Measurements from ENCODE around the gene ZNF135.

Gene ZNF135

DNA sequence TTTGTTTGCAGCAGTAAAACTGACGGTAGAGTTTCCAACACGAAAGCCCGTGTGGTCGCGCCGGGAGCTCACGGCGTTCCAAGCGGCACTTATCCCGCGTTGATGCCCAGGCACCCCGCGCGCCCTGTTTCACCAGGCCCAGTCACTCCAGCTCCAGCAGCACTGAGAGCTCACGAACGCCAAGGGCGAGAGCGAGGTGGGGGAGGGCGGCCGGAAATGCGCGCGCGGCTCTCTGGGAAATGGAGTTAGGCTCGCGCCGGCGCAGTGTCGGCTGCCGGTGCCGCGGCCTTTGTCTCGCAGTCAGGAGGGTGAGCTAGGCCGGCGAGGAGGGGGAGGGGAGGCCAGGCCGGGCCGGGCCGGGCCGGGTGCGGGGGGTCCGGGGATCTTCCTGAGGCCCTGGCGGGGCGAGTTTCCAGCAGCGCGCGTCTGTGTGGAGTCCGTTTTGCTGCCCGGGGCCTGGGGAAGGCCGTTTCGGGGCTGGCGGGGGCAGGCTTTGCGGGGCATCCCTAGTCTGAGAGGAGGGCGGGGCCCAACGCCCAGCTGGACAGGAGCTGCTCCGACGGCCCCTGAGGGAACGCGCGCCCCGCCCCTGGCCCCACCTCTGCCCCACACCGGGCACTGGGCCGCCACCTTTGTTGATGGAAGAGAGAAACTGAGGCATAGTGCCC, at the start of gene ZNF135:
ZNF135 (plus strand) TSS at position 280 of the 668 bp plus-strand sequence. CDS start 721 bp downstream, outside the sequence.
- TF ChIP-seq, protein P1, sequence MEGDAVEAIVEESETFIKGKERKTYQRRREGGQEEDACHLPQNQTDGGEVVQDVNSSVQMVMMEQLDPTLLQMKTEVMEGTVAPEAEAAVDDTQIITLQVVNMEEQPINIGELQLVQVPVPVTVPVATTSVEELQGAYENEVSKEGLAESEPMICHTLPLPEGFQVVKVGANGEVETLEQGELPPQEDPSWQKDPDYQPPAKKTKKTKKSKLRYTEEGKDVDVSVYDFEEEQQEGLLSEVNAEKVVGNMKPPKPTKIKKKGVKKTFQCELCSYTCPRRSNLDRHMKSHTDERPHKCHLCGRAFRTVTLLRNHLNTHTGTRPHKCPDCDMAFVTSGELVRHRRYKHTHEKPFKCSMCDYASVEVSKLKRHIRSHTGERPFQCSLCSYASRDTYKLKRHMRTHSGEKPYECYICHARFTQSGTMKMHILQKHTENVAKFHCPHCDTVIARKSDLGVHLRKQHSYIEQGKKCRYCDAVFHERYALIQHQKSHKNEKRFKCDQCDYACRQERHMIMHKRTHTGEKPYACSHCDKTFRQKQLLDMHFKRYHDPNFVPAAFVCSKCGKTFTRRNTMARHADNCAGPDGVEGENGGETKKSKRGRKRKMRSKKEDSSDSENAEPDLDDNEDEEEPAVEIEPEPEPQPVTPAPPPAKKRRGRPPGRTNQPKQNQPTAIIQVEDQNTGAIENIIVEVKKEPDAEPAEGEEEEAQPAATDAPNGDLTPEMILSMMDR (IDR thresholded peaks at IDR 0.05; ENCODE audit: poor library complexity, severe bottlenecking) = no peak
- Histone ChIP-seq H3K4me1 (ENCODE audit: insufficient read depth, poor library complexity, severe bottlenecking) (no peaks in the 10 kb centered on the region), H3K36me3 (ENCODE audit: low read depth) (no peaks in the 10 kb centered on the region), H3K27me3 (ENCODE audit: insufficient read depth, poor library complexity, severe bottlenecking) (no peaks in the 10 kb centered on the region), H3K4me3 (ENCODE audit: severe bottlenecking) (peak within 1 kb of the TSS; percentile 33), H3K27ac (ENCODE audit: poor library complexity, severe bottlenecking) (peak within 1 kb of the TSS; percentile 15), H3K9me3 (ENCODE audit: severe bottlenecking) (no peaks in the 10 kb centered on the region)
- DNase-seq (ENCODE audit: low spot score) (no peak), ATAC-seq (ENCODE audit: low read depth) (peak; percentile 84)

DNA sequence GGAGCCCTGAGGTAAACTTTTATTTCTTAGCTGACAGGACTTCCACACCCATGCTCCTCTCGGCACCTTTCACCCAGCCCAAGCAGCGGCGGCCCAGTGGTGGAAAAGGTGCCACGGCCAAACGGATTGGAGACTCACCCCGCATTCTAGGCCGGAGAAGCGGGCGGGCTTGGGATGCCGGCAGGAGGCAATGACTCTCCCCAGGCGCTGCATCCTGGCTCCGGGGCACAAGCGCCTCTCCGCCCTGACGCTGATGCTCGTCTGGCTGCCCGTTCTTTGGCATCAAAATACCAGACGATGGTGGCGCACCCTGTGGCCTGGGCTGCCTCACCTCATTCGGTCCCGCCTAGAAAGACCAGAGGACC, 49.8 kb upstream of the ZNF135 start:
- Histone ChIP-seq H3K4me3 (ENCODE audit: severe bottlenecking) (peak overlapping the region; percentile 39), H3K9me3 (ENCODE audit: severe bottlenecking) (peaks cover 17% of the 10 kb centered on the region)

DNA sequence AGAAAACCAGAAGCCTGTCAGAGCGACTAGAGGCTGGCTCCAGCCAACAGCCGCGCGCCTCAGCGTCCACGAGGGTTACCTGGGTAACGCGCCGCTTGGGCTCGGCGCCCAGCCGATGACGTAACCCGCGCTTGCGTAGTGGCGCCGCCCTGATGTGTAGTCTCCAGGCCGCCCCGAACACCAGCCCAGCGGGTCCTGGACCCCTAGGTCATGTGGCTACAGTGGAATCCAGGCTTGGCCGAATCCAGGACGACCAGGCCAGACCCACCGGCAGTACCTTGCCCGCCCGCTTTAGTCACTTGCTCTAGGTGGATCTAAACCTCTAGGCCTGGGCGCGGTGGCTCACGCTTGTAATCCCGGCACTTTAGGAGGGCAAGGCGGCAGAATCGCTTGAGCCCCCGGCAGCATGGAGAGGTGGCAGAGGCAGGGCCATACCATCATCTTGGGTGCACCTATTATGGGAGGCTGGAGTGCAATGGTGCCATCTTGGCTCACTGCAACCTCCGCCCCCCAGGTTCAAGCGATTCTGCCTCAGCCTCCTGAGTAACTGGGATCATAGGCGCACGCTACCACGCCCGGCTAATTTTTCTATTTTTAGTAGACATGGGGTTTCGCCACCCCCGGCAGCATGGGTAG, 49.3 kb upstream of the ZNF135 start:
- no peaks in the 10 kb centered on the region for H3K27me3 ChIP-seq (ENCODE audit: insufficient read depth, poor library complexity, severe bottlenecking)
- H3K36me3 ChIP-seq (ENCODE audit: low read depth) = peaks cover 27% of the 10 kb centered on the region
- peak overlapping the region; percentile 65 for H3K27ac ChIP-seq (ENCODE audit: poor library complexity, severe bottlenecking)
- TF ChIP-seq, protein P1 (IDR thresholded peaks at IDR 0.05; ENCODE audit: poor library complexity, severe bottlenecking) = no peak
- peak; percentile 78 for DNase-seq (ENCODE audit: low spot score)
- peak overlapping the region; percentile 39 for H3K4me3 ChIP-seq (ENCODE audit: severe bottlenecking)
- H3K9me3 ChIP-seq (ENCODE audit: severe bottlenecking) = peaks cover 14% of the 10 kb centered on the region
- peaks cover 5% of the 10 kb centered on the region for H3K4me1 ChIP-seq (ENCODE audit: insufficient read depth, poor library complexity, severe bottlenecking)
- ATAC-seq (ENCODE audit: low read depth) = peak; percentile 93

More for the DNA sequence above, 49.8 kb upstream of the ZNF135 start:
- TF ChIP-seq, protein P1 (IDR thresholded peaks at IDR 0.05; ENCODE audit: poor library complexity, severe bottlenecking) = no peak
- no peaks in the 10 kb centered on the region for H3K27me3 ChIP-seq (ENCODE audit: insufficient read depth, poor library complexity, severe bottlenecking)
- peaks cover 32% of the 10 kb centered on the region for H3K36me3 ChIP-seq (ENCODE audit: low read depth)
- H3K4me1 ChIP-seq (ENCODE audit: insufficient read depth, poor library complexity, severe bottlenecking) = peaks cover 5% of the 10 kb centered on the region
- peak overlapping the region; percentile 65 for H3K27ac ChIP-seq (ENCODE audit: poor library complexity, severe bottlenecking)
- ATAC-seq (ENCODE audit: low read depth) (peak; percentile 34), DNase-seq (ENCODE audit: low spot score) (no peak)

DNA sequence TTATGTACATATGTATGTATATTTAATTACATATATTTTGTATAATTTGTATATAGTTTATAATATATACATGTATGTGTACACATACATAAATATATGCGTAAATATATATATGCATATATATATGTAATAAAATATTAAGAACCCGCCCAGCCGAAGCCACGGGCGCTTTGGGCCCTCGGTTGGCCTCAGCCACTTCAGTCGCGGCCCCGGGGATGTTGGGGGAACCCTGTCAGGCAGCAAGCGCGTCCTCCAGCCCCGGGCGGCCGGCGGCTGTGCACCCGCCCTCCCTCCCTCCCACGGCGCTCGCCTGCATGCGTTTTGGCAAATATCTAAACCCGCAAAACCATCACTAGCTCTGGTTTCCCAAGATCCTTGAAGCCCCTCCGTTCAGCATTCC, 48.6 kb upstream of the ZNF135 start:
- no peak for DNase-seq (ENCODE audit: low spot score)
- H3K27me3 ChIP-seq (ENCODE audit: insufficient read depth, poor library complexity, severe bottlenecking) = no peaks in the 10 kb centered on the region
- ATAC-seq (ENCODE audit: low read depth) = no peak
- TF ChIP-seq, protein P1 (IDR thresholded peaks at IDR 0.05; ENCODE audit: poor library complexity, severe bottlenecking) = no peak
- peaks cover 5% of the 10 kb centered on the region for H3K4me1 ChIP-seq (ENCODE audit: insufficient read depth, poor library complexity, severe bottlenecking)
- peaks cover 11% of the 10 kb centered on the region for H3K9me3 ChIP-seq (ENCODE audit: severe bottlenecking)
- H3K27ac ChIP-seq (ENCODE audit: poor library complexity, severe bottlenecking) = no peak overlapping the region
- peaks cover 20% of the 10 kb centered on the region for H3K36me3 ChIP-seq (ENCODE audit: low read depth)
- H3K4me3 ChIP-seq (ENCODE audit: severe bottlenecking) = peak overlapping the region; percentile 39

DNA sequence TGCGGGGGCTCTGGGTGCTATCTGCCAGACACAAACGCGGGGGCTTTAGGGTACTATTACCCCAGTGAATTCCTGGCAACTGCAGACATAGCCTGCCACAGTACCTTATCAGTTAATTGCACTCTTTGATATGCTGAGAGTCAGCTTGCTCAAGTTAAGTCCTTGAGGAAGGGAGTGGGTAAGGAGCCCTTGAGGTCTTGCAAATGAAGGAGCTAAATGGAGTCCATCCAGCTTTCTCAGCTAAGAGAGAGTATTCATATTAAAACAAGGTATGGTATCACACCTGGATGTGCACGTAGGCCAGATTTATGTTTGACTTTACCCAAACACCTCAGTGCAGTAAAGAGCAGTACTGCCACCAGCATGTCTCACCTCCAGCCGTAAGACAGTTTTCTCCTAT, 44.9 kb upstream of the ZNF135 start:
- TF ChIP-seq, protein P1 (IDR thresholded peaks at IDR 0.05; ENCODE audit: poor library complexity, severe bottlenecking) = no peak
- H3K27ac ChIP-seq (ENCODE audit: poor library complexity, severe bottlenecking) = no peak overlapping the region
- H3K4me3 ChIP-seq (ENCODE audit: severe bottlenecking) = no peak overlapping the region
- H3K4me1 ChIP-seq (ENCODE audit: insufficient read depth, poor library complexity, severe bottlenecking) = no peaks in the 10 kb centered on the region
- H3K9me3 ChIP-seq (ENCODE audit: severe bottlenecking) = peaks cover 2% of the 10 kb centered on the region
- H3K27me3 ChIP-seq (ENCODE audit: insufficient read depth, poor library complexity, severe bottlenecking) = no peaks in the 10 kb centered on the region
- DNase-seq (ENCODE audit: low spot score) (no peak), ATAC-seq (ENCODE audit: low read depth) (no peak)
- no peaks in the 10 kb centered on the region for H3K36me3 ChIP-seq (ENCODE audit: low read depth)
